PC-3 (cell line): ENCODE measurements around the gene WDPCP. TPM values are rescaled to one million over a fixed set of nuclear protein-coding genes. Genes with fewer than 3 reads are reported as not detected.

Source experiments
- ATAC-seq: fragments of 200-7000 bp; cut with Tn5 transposase; 2 replicates; pipeline ENCODE4 v1.9.1; 2020; ENCODE audit warnings: mild to moderate bottlenecking, moderate library complexity
- BruUV-seq: library from RNA; stranded (reverse); fragments of 400-500 nt; replicated peaks from 2 replicates; lab custom pipeline; 2021; lab: Mats Ljungman, UMichigan
- CTCF ChIA-PET: fragments of 300-600 bp; sonication (Branson Sonifier 250); formaldehyde crosslinking; loops from one replicate; lab custom pipeline; 2022; ENCODE audit warnings: antibody characterized with exemption; lab: Charles Lee
- POLR2A ChIA-PET: fragments of 300-600 bp; sonication (Branson Sonifier 250); formaldehyde crosslinking; loops from one replicate; lab custom pipeline; 2022; ENCODE audit warnings: antibody characterized with exemption; ENCODE audit not compliant: unreplicated experiment; lab: Charles Lee
- DNase-seq: peaks from one replicate; pipeline ENCODE4 v3.0.0-alpha.2; 2015
- H2AFZ ChIP-seq: fragments of 300-600 bp; sonication (generic); 2 replicates; pipeline ENCODE4 v1.6.0; 2016; ENCODE audit warnings: antibody characterized with exemption, low read length
- H3F3A ChIP-seq: fragments of 300-600 bp; sonication (generic); one replicate; pipeline ENCODE4 v1.6.0; 2017; ENCODE audit warnings: antibody characterized with exemption, low read length, control low read depth, mild to moderate bottlenecking; ENCODE audit not compliant: unreplicated experiment
- H3K27ac ChIP-seq: fragments of 300-600 bp; sonication (generic); 2 replicates; pipeline ENCODE4 v1.5.1; 2016; ENCODE audit warnings: mild to moderate bottlenecking, low read length
- H3K27me3 ChIP-seq: fragments of 300-600 bp; sonication (generic); 2 replicates; pipeline ENCODE4 v1.6.1; 2016; ENCODE audit warnings: low read length, mixed read lengths
- H3K36me3 ChIP-seq: fragments of 300-600 bp; sonication (generic); 2 replicates; pipeline ENCODE4 v1.6.1; 2016; ENCODE audit warnings: low read depth, mixed run types, low read length, mixed read lengths
- H3K4me1 ChIP-seq: fragments of 300-600 bp; sonication (generic); 2 replicates; pipeline ENCODE4 v1.5.1; 2016; ENCODE audit warnings: low read length; ENCODE audit not compliant: insufficient read depth
- H3K4me2 ChIP-seq: fragments of 300-600 bp; sonication (generic); 2 replicates; pipeline ENCODE4 v1.6.0; 2016; ENCODE audit warnings: low read length
- H3K4me3 ChIP-seq: fragments of 300-600 bp; sonication (generic); 2 replicates; pipeline ENCODE4 v1.5.1; 2016; ENCODE audit warnings: mild to moderate bottlenecking, low read length, mixed read lengths
- H3K79me2 ChIP-seq: fragments of 300-600 bp; sonication (generic); 2 replicates; pipeline ENCODE4 v1.6.1; 2017; ENCODE audit warnings: low read length, mixed read lengths
- H3K9ac ChIP-seq: fragments of 300-600 bp; sonication (generic); 2 replicates; pipeline ENCODE4 v1.6.0; 2016; ENCODE audit warnings: mild to moderate bottlenecking, low read length
- H3K9me2 ChIP-seq: fragments of 300-600 bp; sonication (generic); replicated peaks from 2 replicates; pipeline ENCODE4 v1.6.1; 2016; ENCODE audit warnings: mixed run types, low read length, mixed read lengths
- H3K9me3 ChIP-seq: fragments of 300-600 bp; sonication (generic); 2 replicates; pipeline ENCODE4 v1.6.1; 2016; ENCODE audit warnings: low read length, mixed read lengths
- H4K20me1 ChIP-seq: fragments of 300-600 bp; sonication (generic); 2 replicates; pipeline ENCODE4 v1.6.1; 2016; ENCODE audit warnings: low read length, mixed read lengths
- CTCF ChIP-seq: fragments of 300-600 bp; sonication (generic); conservative IDR thresholded peaks from 2 replicates; pipeline ENCODE4 v1.5.1; 2017; ENCODE audit warnings: antibody characterized with exemption, low read depth, mild to moderate bottlenecking, low read length
- EZH2 ChIP-seq: fragments of 300-600 bp; sonication (generic); IDR thresholded peaks from one replicate; pipeline ENCODE4 v1.6.1; 2017; ENCODE audit warnings: antibody characterized with exemption, mild to moderate bottlenecking, low read length; ENCODE audit not compliant: unreplicated experiment
- EZH2phosphoT487 ChIP-seq: fragments of 300-600 bp; sonication (generic); IDR thresholded peaks from 2 replicates; pipeline ENCODE4 v1.6.1; 2018; ENCODE audit warnings: mild to moderate bottlenecking, antibody characterized with exemption, low read length, borderline replicate concordance
- intact Hi-C: fragments of 100-400 bp; cut with micrococcal nuclease; formaldehyde crosslinking; loops from 2 replicates; pipeline ENCODE4 v1.9.0; 2023
- total RNA-seq: library from RNA; depleted of rRNA; stranded (reverse); fragments of >200 nt; gene quantifications from 2 replicates; pipeline ENCODE4 v1.2.3, GENCODE V29; 2014

The WDPCP gene
- total RNA-seq, 1 experiment from 2014 or later: 4.0 TPM

GRCh38 chr2:63494968-63495367, 93.3 kb downstream of the WDPCP start:
- DNase-seq (no peak), ATAC-seq (no peak)
- ChIA-PET CTCF (no interaction called here), POLR2A (no interaction called here)
- no peak overlapping the region for H3K9ac ChIP-seq
- no peak overlapping the region for H3K4me3 ChIP-seq
- no peaks in the 10 kb centered on the region for H3K79me2 ChIP-seq
- intact Hi-C loops: loop anchor here (10.0 kb wide), 1 partner anchor 50 kb away; no protein-coding TSS in a partner anchor
- H3K4me1 ChIP-seq: no peaks in the 10 kb centered on the region
- no peaks in the 10 kb centered on the region for H3K36me3 ChIP-seq
- H3K4me2 ChIP-seq: no peak overlapping the region
- H2AFZ ChIP-seq: no peak overlapping the region
- BruUV-seq: no TSS peak
- no peaks in the 10 kb centered on the region for H3K27me3 ChIP-seq
- no peaks in the 10 kb centered on the region for H3K9me2 ChIP-seq
- H3K27ac ChIP-seq: no peak overlapping the region
- H3K9me3 ChIP-seq: no peaks in the 10 kb centered on the region
- H3F3A ChIP-seq: no peaks in the 10 kb centered on the region
- H4K20me1 ChIP-seq: no peaks in the 10 kb centered on the region
- TF ChIP-seq CTCF: no peak
- TF ChIP-seq EZH2phosphoT487: no peak
- TF ChIP-seq EZH2: no peak

GRCh38 chr2:63494100-63494499, 94.2 kb downstream of the WDPCP start:
- CTCF ChIA-PET: no interaction called here
- intact Hi-C loops: loop anchor here (10.0 kb wide), 1 partner anchor 51 kb away; no protein-coding TSS in a partner anchor
- H3K9me3 ChIP-seq: no peaks in the 10 kb centered on the region

More at GRCh38 chr2:63494100-63494499, 94.2 kb downstream of the WDPCP start:
- ATAC-seq: no peak
- H2AFZ ChIP-seq: no peak overlapping the region
- no peaks in the 10 kb centered on the region for H3K79me2 ChIP-seq
- POLR2A ChIA-PET: no interaction called here
- no TSS peak for BruUV-seq
- DNase-seq: no peak
- TF ChIP-seq EZH2: no peak
- no peak for TF ChIP-seq CTCF
- TF ChIP-seq EZH2phosphoT487: no peak
- no peaks in the 10 kb centered on the region for H3K9me2 ChIP-seq
- no peak overlapping the region for H3K4me3 ChIP-seq
- no peaks in the 10 kb centered on the region for H4K20me1 ChIP-seq
- no peaks in the 10 kb centered on the region for H3K4me1 ChIP-seq
- no peaks in the 10 kb centered on the region for H3K36me3 ChIP-seq
- no peak overlapping the region for H3K27ac ChIP-seq
- H3K9ac ChIP-seq: no peak overlapping the region
- H3K27me3 ChIP-seq: no peaks in the 10 kb centered on the region
- H3K4me2 ChIP-seq: no peak overlapping the region
- no peaks in the 10 kb centered on the region for H3F3A ChIP-seq
